SK-N-SH treated with all-trans-retinoic acid at 6 μM for 48 hours (cell line): Measurements from ENCODE around the gene FRMD4A.

ENCODE experiments used
- ATAC-seq: fragments of 200-7000 bp; cut with Tn5 transposase; 3 replicates; pipeline ENCODE4 v1.9.1; 2020; ENCODE audit warnings: mild to moderate bottlenecking, moderate library complexity
- CSDC2 ChIP-seq: fragments of 250-450 bp; sonication (Bioruptor Pico); IDR thresholded peaks from 2 replicates; pipeline ENCODE4 v1.5.0; 2020; ENCODE audit warnings: mild to moderate bottlenecking, moderate library complexity
- CSRNP3 ChIP-seq: fragments of 250-450 bp; sonication (Bioruptor Pico); IDR thresholded peaks from 2 replicates; pipeline ENCODE4 v1.5.1; 2021; ENCODE audit warnings: mild to moderate bottlenecking, moderate library complexity
- ESRRG ChIP-seq: fragments of 250-450 bp; sonication (Bioruptor Pico); IDR thresholded peaks from 2 replicates; pipeline ENCODE4 v1.6.1; 2021; ENCODE audit warnings: mild to moderate bottlenecking
- GLIS3 ChIP-seq: fragments of 250-450 bp; sonication (Bioruptor Pico); IDR thresholded peaks from 2 replicates; pipeline ENCODE4 v1.5.0; 2020; ENCODE audit warnings: mild to moderate bottlenecking, moderate library complexity
- ISL1 ChIP-seq: fragments of 250-450 bp; sonication (Bioruptor Pico); IDR thresholded peaks from 2 replicates; pipeline ENCODE4 v2.1.2; 2022; ENCODE audit warnings: mild to moderate bottlenecking, moderate library complexity
- OSR1 ChIP-seq: fragments of 250-450 bp; sonication (Bioruptor Pico); IDR thresholded peaks from 2 replicates; pipeline ENCODE4 v1.8.0; 2022; ENCODE audit warnings: moderate library complexity, mild to moderate bottlenecking, inconsistent platforms
- POU6F1 ChIP-seq: fragments of 250-450 bp; sonication (Bioruptor Pico); IDR thresholded peaks from 2 replicates; pipeline ENCODE4 v1.8.0; 2021; ENCODE audit warnings: low read depth, mild to moderate bottlenecking, moderate library complexity, borderline replicate concordance
- PPARA ChIP-seq: fragments of 250-450 bp; sonication (Bioruptor Pico); IDR thresholded peaks from 2 replicates; pipeline ENCODE4 v1.5.0; 2020; ENCODE audit warnings: mild to moderate bottlenecking, borderline replicate concordance
- SNAI2 ChIP-seq: fragments of 250-450 bp; sonication (Bioruptor Pico); IDR thresholded peaks from 2 replicates; pipeline ENCODE4 v1.5.0; 2020; ENCODE audit warnings: mild to moderate bottlenecking, moderate library complexity
- TOX ChIP-seq: fragments of 250-450 bp; sonication (Bioruptor Pico); IDR thresholded peaks from 2 replicates; pipeline ENCODE4 v1.8.0; 2021; ENCODE audit warnings: mild to moderate bottlenecking, moderate library complexity, borderline replicate concordance
- TSHZ2 ChIP-seq: fragments of 250-450 bp; sonication (Bioruptor Pico); IDR thresholded peaks from 2 replicates; pipeline ENCODE4 v1.5.0; 2020; ENCODE audit warnings: mild to moderate bottlenecking, moderate library complexity
- ZFP3 ChIP-seq: fragments of 250-450 bp; sonication (Bioruptor Pico); IDR thresholded peaks from 2 replicates; pipeline ENCODE4 v1.5.0; 2020; ENCODE audit warnings: mild to moderate bottlenecking, moderate library complexity
- ZFP30 ChIP-seq: fragments of 450-650 bp; formaldehyde crosslinking; IDR thresholded peaks from 2 replicates; pipeline ENCODE4 v1.5.0; 2022; ENCODE audit warnings: mild to moderate bottlenecking, moderate library complexity
- ZNF565 ChIP-seq: fragments of 450-650 bp; formaldehyde crosslinking; conservative IDR thresholded peaks from 2 replicates; pipeline ENCODE4 v1.5.0; 2020; ENCODE audit warnings: low read depth, mild to moderate bottlenecking, moderate library complexity
- ZNF70 ChIP-seq: fragments of 450-650 bp; formaldehyde crosslinking; IDR thresholded peaks from 2 replicates; pipeline ENCODE4 v1.5.0; 2020; ENCODE audit warnings: mild to moderate bottlenecking, moderate library complexity
- ZNF8 ChIP-seq: fragments of 450-650 bp; formaldehyde crosslinking; IDR thresholded peaks from 2 replicates; pipeline ENCODE4 v1.5.0; 2020; ENCODE audit warnings: mild to moderate bottlenecking, moderate library complexity
- TF ChIP-seq, protein P1 (sequence below): fragments of 250-450 bp; sonication (Bioruptor Pico); IDR thresholded peaks from 2 replicates; pipeline ENCODE4 v1.8.0; 2020; ENCODE audit warnings: mild to moderate bottlenecking, moderate library complexity, borderline replicate concordance
- TF ChIP-seq, protein P2 (sequence below): fragments of 250-450 bp; sonication (Bioruptor Pico); IDR thresholded peaks from 2 replicates; pipeline ENCODE4 v1.5.1; 2020; ENCODE audit warnings: low read depth, mild to moderate bottlenecking, moderate library complexity

The FRMD4A gene

DNA sequence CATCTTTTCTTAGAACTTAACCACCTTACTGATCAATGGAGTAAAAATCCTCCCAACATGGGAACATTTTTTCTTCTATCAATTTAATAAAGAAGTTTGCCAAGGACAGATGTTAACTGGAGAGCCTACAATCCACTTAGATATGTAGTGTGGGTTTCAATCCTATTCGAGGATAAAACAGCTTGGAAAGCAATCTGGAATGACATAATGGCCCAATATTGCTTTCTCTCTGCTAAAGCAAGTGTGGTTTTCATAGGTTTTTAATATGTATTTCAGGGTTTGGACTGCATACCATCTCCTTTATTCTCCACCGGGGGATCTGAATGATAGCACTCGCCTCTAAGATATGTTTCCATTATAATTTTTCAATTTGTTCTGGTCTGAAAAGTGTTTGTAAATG is 594.2 kb downstream of the FRMD4A start (continued):
- TF ChIP-seq ZFP3 (CRISPR knock-in tag) (no peak), TOX (CRISPR knock-in tag) (no peak), ZNF565 (CRISPR knock-in tag) (no peak), PPARA (no peak), TSHZ2 (CRISPR knock-in tag) (no peak)

GRCh38 chr10:13734151-13734550 is 596.6 kb downstream of the FRMD4A start:
- no peak for TF ChIP-seq GLIS3 (CRISPR knock-in tag)
- TF ChIP-seq PPARA = no peak
- no peak for TF ChIP-seq SNAI2 (CRISPR knock-in tag)
- TF ChIP-seq POU6F1 (CRISPR knock-in tag) = no peak
- TF ChIP-seq, protein P1, sequence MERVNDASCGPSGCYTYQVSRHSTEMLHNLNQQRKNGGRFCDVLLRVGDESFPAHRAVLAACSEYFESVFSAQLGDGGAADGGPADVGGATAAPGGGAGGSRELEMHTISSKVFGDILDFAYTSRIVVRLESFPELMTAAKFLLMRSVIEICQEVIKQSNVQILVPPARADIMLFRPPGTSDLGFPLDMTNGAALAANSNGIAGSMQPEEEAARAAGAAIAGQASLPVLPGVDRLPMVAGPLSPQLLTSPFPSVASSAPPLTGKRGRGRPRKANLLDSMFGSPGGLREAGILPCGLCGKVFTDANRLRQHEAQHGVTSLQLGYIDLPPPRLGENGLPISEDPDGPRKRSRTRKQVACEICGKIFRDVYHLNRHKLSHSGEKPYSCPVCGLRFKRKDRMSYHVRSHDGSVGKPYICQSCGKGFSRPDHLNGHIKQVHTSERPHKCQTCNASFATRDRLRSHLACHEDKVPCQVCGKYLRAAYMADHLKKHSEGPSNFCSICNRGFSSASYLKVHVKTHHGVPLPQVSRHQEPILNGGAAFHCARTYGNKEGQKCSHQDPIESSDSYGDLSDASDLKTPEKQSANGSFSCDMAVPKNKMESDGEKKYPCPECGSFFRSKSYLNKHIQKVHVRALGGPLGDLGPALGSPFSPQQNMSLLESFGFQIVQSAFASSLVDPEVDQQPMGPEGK (CRISPR knock-in tag) = no peak
- TF ChIP-seq ISL1 (CRISPR knock-in tag) = no peak
- no peak for TF ChIP-seq CSDC2
- no peak for TF ChIP-seq ZNF565 (CRISPR knock-in tag)
- TF ChIP-seq ZNF70 (CRISPR knock-in tag) = no peak
- ATAC-seq = no peak

DNA sequence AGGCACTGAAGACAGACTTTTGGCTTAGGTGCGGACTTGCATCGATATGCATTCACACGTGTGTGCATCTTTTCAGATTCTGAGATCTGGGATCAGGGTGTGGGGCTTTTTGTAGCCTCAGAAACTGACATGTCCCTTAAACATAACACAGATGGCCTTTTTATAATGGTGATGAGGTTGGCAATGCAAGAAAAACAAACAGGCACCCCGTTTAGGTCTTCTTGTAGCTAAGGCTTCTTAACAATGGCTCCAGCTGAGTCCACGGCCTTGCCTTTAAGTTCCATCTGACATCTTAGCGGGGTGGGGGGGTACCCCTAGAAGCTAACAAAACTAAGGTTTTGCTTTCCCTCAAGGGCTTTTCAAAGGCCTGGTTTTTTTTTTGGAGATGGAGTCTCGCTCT is 597.7 kb downstream of the FRMD4A start:
- no peak for ATAC-seq
- no peak for TF ChIP-seq ZNF8 (CRISPR knock-in tag)
- TF ChIP-seq OSR1 = no peak
- no peak for TF ChIP-seq ESRRG (CRISPR knock-in tag)

DNA sequence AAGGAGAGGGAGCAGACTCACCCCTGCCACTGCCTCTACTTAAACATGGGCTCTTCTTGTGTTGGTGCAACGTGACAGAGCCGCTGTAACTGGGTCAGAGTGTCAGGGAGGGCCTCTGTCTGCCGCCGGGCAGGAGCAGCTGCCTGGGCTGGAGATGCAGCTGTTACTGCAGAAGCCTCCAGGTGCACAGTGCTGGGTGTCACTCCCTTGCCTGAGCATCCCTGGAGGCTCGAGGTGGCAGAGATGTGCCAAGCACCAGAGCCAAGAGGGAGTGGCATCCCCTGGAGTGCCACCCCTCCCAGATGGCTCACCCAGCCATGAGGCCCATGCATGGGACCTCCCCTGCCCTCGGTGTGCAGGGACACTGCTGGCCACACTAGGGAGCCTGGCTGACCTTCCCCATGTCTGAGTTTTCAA is 598.3 kb downstream of the FRMD4A start:
- TF ChIP-seq TOX (CRISPR knock-in tag) (no peak), TSHZ2 (CRISPR knock-in tag) (no peak), ZFP30 (CRISPR knock-in tag) (no peak), ZNF8 (CRISPR knock-in tag) (no peak)
- no peak for ATAC-seq

GRCh38 chr10:13731799-13732198 is 598.9 kb downstream of the FRMD4A start:
- no peak for ATAC-seq
- TF ChIP-seq PPARA (no peak), GLIS3 (CRISPR knock-in tag) (no peak), CSDC2 (no peak), TSHZ2 (CRISPR knock-in tag) (no peak), SNAI2 (CRISPR knock-in tag) (no peak), CSRNP3 (CRISPR knock-in tag) (no peak), ZFP30 (CRISPR knock-in tag) (no peak)
- TF ChIP-seq, protein P2, sequence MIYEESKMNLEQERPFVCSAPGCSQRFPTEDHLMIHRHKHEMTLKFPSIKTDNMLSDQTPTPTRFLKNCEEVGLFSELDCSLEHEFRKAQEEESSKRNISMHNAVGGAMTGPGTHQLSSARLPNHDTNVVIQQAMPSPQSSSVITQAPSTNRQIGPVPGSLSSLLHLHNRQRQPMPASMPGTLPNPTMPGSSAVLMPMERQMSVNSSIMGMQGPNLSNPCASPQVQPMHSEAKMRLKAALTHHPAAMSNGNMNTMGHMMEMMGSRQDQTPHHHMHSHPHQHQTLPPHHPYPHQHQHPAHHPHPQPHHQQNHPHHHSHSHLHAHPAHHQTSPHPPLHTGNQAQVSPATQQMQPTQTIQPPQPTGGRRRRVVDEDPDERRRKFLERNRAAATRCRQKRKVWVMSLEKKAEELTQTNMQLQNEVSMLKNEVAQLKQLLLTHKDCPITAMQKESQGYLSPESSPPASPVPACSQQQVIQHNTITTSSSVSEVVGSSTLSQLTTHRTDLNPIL (CRISPR knock-in tag) = no peak
- TF ChIP-seq, all 23 proteins: peak for 0
